HEK293 (cell line): ENCODE results near the gene ABCG1.

Source experiments
- CTCF ChIA-PET: fragments of 350-600 bp; formaldehyde crosslinking; extraction: SDS; loops from one replicate; lab custom pipeline; 2021; ENCODE audit warnings: antibody characterized with exemption; lab: Yijun Ruan, JAX
- POLR2A ChIA-PET: fragments of 300-600 bp; formaldehyde crosslinking; extraction: SDS; loops from one replicate; lab custom pipeline; 2020; ENCODE audit warnings: antibody characterized with exemption, inconsistent platforms; lab: Yijun Ruan, JAX
- H3K27ac ChIP-seq: fragments of 200-500 bp; sonication (Bioruptor generic); 2 replicates; pipeline ENCODE4 v1.5.1; 2014; ENCODE audit warnings: low read depth, low read length, control low read depth, inconsistent platforms; ENCODE audit errors: extremely low read depth
- H3K36me3 ChIP-seq, 2 experiments: fragments of 200-500 bp in 1 of 2; sonication (Bioruptor generic) in 1 of 2; 1 replicate in 1 of 2; 2 replicates in 1 of 2; pipeline ENCODE4 v1.5.1; 2014 to 2017; ENCODE audit warnings: inconsistent platforms in 2 of 2, low read length in 2 of 2; ENCODE audit not compliant: control insufficient read depth in 2 of 2, insufficient read depth in 1 of 2
- H3K4me1 ChIP-seq: fragments of 200-500 bp; sonication (Bioruptor generic); 2 replicates; pipeline ENCODE4 v1.5.1; 2014; ENCODE audit warnings: mild to moderate bottlenecking, low read length, inconsistent platforms; ENCODE audit not compliant: control insufficient read depth, insufficient read depth
- H3K4me3 ChIP-seq: 2 replicates; pipeline ENCODE4 v1.5.1; 2011; ENCODE audit warnings: low read depth, mild to moderate bottlenecking, control low read depth, low read length, moderate library complexity
- H3K9me3 ChIP-seq: fragments of 200-500 bp; sonication (Bioruptor generic); 2 replicates; pipeline ENCODE4 v1.5.1; 2014; ENCODE audit warnings: low read depth, low read length, inconsistent platforms; ENCODE audit not compliant: control insufficient read depth, insufficient read depth
- AEBP2 ChIP-seq: fragments of 450-650 bp; formaldehyde crosslinking; IDR thresholded peaks from 2 replicates; pipeline ENCODE4 v1.5.1; 2016; ENCODE audit warnings: missing biosample characterization, missing genetic modification characterization, borderline replicate concordance
- EGR2 ChIP-seq: fragments of 450-650 bp; formaldehyde crosslinking; IDR thresholded peaks from 2 replicates; pipeline ENCODE4 v1.5.1; 2016; ENCODE audit warnings: low read depth, missing biosample characterization, missing genetic modification characterization
- HIC1 ChIP-seq: fragments of 450-650 bp; formaldehyde crosslinking; IDR thresholded peaks from 2 replicates; pipeline ENCODE4 v1.5.1; 2016; ENCODE audit warnings: missing biosample characterization, missing genetic modification characterization
- HOXC10 ChIP-seq: sonication (generic); formaldehyde crosslinking; IDR thresholded peaks from 2 replicates; pipeline ENCODE4 v1.8.1; 2023; ENCODE audit warnings: mild to moderate bottlenecking, missing genetic modification reagents
- KLF17 ChIP-seq: fragments of 450-650 bp; formaldehyde crosslinking; IDR thresholded peaks from 2 replicates; pipeline ENCODE4 v1.5.1; 2016; ENCODE audit warnings: missing biosample characterization, missing genetic modification characterization
- REPIN1 ChIP-seq: fragments of 450-650 bp; formaldehyde crosslinking; IDR thresholded peaks from 2 replicates; pipeline ENCODE4 v1.5.1; 2017; ENCODE audit warnings: missing biosample characterization, missing genetic modification characterization, low read depth
- SCRT2 ChIP-seq: fragments of 450-650 bp; formaldehyde crosslinking; IDR thresholded peaks from 2 replicates; pipeline ENCODE4 v1.5.1; 2016; ENCODE audit warnings: missing biosample characterization, missing genetic modification characterization
- SP2 ChIP-seq: fragments of 450-650 bp; formaldehyde crosslinking; IDR thresholded peaks from 2 replicates; pipeline ENCODE4 v1.5.1; 2016; ENCODE audit warnings: missing biosample characterization, missing genetic modification characterization
- YY1 ChIP-seq: fragments of 450-650 bp; formaldehyde crosslinking; IDR thresholded peaks from 2 replicates; pipeline ENCODE4 v1.5.1; 2018; ENCODE audit warnings: missing biosample characterization, missing genetic modification characterization
- ZFHX2 ChIP-seq: fragments of 450-650 bp; formaldehyde crosslinking; conservative IDR thresholded peaks from 2 replicates; pipeline ENCODE4 v1.5.1; 2016; ENCODE audit warnings: missing biosample characterization, missing genetic modification characterization
- ZNF23 ChIP-seq: fragments of 450-650 bp; formaldehyde crosslinking; IDR thresholded peaks from 2 replicates; pipeline ENCODE4 v1.5.1; 2016; ENCODE audit warnings: missing biosample characterization, missing genetic modification characterization, borderline replicate concordance
- ZNF248 ChIP-seq: fragments of 450-650 bp; formaldehyde crosslinking; IDR thresholded peaks from 2 replicates; pipeline ENCODE4 v1.5.1; 2017; ENCODE audit warnings: missing biosample characterization, missing genetic modification characterization
- ZNF501 ChIP-seq: fragments of 450-650 bp; formaldehyde crosslinking; IDR thresholded peaks from 2 replicates; pipeline ENCODE4 v1.5.1; 2016; ENCODE audit warnings: missing biosample characterization, missing genetic modification characterization
- ZNF558 ChIP-seq: fragments of 450-650 bp; formaldehyde crosslinking; IDR thresholded peaks from 2 replicates; pipeline ENCODE4 v1.5.1; 2016; ENCODE audit warnings: missing biosample characterization, missing genetic modification characterization
- ZNF580 ChIP-seq: fragments of 450-650 bp; formaldehyde crosslinking; IDR thresholded peaks from 2 replicates; pipeline ENCODE4 v1.5.1; 2016; ENCODE audit warnings: missing biosample characterization, missing genetic modification characterization
- ZNF629 ChIP-seq: fragments of 450-650 bp; formaldehyde crosslinking; IDR thresholded peaks from 2 replicates; pipeline ENCODE4 v1.5.1; 2017; ENCODE audit warnings: missing biosample characterization, missing genetic modification characterization
- ZSCAN5A ChIP-seq: fragments of 450-650 bp; formaldehyde crosslinking; IDR thresholded peaks from 2 replicates; pipeline ENCODE4 v1.5.1; 2016; ENCODE audit warnings: missing biosample characterization, missing genetic modification characterization

Gene ABCG1

GRCh38 chr21:42303443-42303842 lies 84.5 kb downstream of the ABCG1 start:
- H3K4me3 ChIP-seq, result no peak overlapping the region
- TF ChIP-seq ZFHX2 (tag by site-specific recombination) (peak; percentile 54; the same call in 1 of the 2 replicates), SCRT2 (tag by site-specific recombination) (no peak), EGR2 (peak; percentile 67; the same call in 1 of the 2 replicates)
- ChIA-PET POLR2A (no interaction called here), CTCF (interaction anchor here (0.7 kb wide), 1 partner anchor 45 kb away, joined by 3 read pairs; no protein-coding TSS in a partner anchor)
- no peaks in the 10 kb centered on the region for H3K9me3 ChIP-seq
- no peak overlapping the region for H3K27ac ChIP-seq
- no peaks in the 10 kb centered on the region for H3K36me3 ChIP-seq
- H3K4me1 ChIP-seq, result no peaks in the 10 kb centered on the region

- TF ChIP-seq HOXC10 (CRISPR knock-in tag) (no peak), EGR2 (0 out of 2 replicates have a peak, but pooled peaks have one; percentile 18)
- Histone ChIP-seq H3K4me1 (no peaks in the 10 kb centered on the region), H3K27ac (no peak overlapping the region), H3K9me3 (no peaks in the 10 kb centered on the region), H3K36me3 (no peaks in the 10 kb centered on the region), H3K4me3 (no peak overlapping the region)
- ChIA-PET CTCF (no interaction called here), POLR2A (no interaction called here)
These were observed 85.9 kb downstream of the ABCG1 start for GRCh38 chr21:42304556-42305454.

GRCh38 chr21:42305707-42306147 lies 86.8 kb downstream of the ABCG1 start:
- no peaks in the 10 kb centered on the region for H3K36me3 ChIP-seq
- no peak overlapping the region for H3K4me3 ChIP-seq
- POLR2A ChIA-PET, result no interaction called here
- H3K27ac ChIP-seq, result no peak overlapping the region
- CTCF ChIA-PET, result no interaction called here
- H3K9me3 ChIP-seq, result no peaks in the 10 kb centered on the region
- H3K4me1 ChIP-seq, result no peaks in the 10 kb centered on the region
- TF ChIP-seq AEBP2 (tag by site-specific recombination), result no peak
- no peak for TF ChIP-seq REPIN1 (tag by site-specific recombination)
- TF ChIP-seq ZNF501, result no peak
- no peak for TF ChIP-seq ZNF248 (tag by site-specific recombination)
- no peak for TF ChIP-seq SP2 (tag by site-specific recombination)
- no peak for TF ChIP-seq ZNF629
- TF ChIP-seq YY1 (tag by site-specific recombination), result no peak
- no peak for TF ChIP-seq ZSCAN5A (tag by site-specific recombination)
- no peak for TF ChIP-seq ZNF580 (tag by site-specific recombination)
- no peak for TF ChIP-seq ZNF558 (tag by site-specific recombination)
- TF ChIP-seq ZNF23, result no peak
- TF ChIP-seq KLF17 (tag by site-specific recombination), result no peak
- TF ChIP-seq HIC1 (tag by site-specific recombination), result no peak
